CD14-positive monocyte (primary cell): Measurements from ENCODE around the gene IRX3. TPM values are rescaled to one million over a fixed set of nuclear protein-coding genes. Genes with fewer than 3 reads are reported as not detected.
A peak's percentile ranks its signal among the peaks of the same experiment; 100 is the strongest.

Experiments used
- DNase-seq, 3 donors: peaks; one replicate each; pipeline ENCODE4 v3.0.0-alpha.2; 2011 to 2022
- H2AFZ ChIP-seq: 2 replicates; pipeline ENCODE4 v1.6.0; 2012; ENCODE audit warnings: mild to moderate bottlenecking, low read depth, low read length, inconsistent platforms; ENCODE audit not compliant: insufficient read depth, poor library complexity, severe bottlenecking
- H3K27ac ChIP-seq, 2 donors: 1 replicate in 1 of 2; 2 replicates in 1 of 2; pipeline ENCODE4 v1.5.1; 2012 to 2013; ENCODE audit warnings: low read length in 2 of 2, control low read depth in 1 of 2, inconsistent platforms in 1 of 2, low read depth in 1 of 2, mild to moderate bottlenecking in 1 of 2
- H3K27me3 ChIP-seq, 2 donors: one replicate each; pipeline versions ENCODE4 v1.6.0 to v1.6.1; 2011 to 2013; ENCODE audit warnings: low read length in 2 of 2; ENCODE audit not compliant: control insufficient read depth in 2 of 2, insufficient read depth in 2 of 2
- H3K36me3 ChIP-seq, 2 donors: replicated peaks in 1 of 2; 1 replicate in 1 of 2; 2 replicates in 1 of 2; pipeline versions ENCODE4 v1.5.1 to v1.6.1; 2012 to 2013; ENCODE audit warnings: low read length in 2 of 2, control low read depth in 1 of 2, inconsistent platforms in 1 of 2, mild to moderate bottlenecking in 1 of 2; ENCODE audit not compliant: insufficient read depth in 2 of 2, control insufficient read depth in 1 of 2
- H3K4me1 ChIP-seq, 2 donors: 1 replicate in 1 of 2; 2 replicates in 1 of 2; pipeline versions ENCODE4 v1.5.1 to v1.6.1; 2012 to 2013; ENCODE audit warnings: low read length in 2 of 2, control low read depth in 1 of 2, inconsistent platforms in 1 of 2, mild to moderate bottlenecking in 1 of 2, moderate library complexity in 1 of 2; ENCODE audit not compliant: insufficient read depth in 2 of 2, control insufficient read depth in 1 of 2
- H3K4me2 ChIP-seq: replicated peaks from 2 replicates; pipeline ENCODE3; 2012; ENCODE audit warnings: low read length, moderate library complexity, mild to moderate bottlenecking; ENCODE audit not compliant: poor library complexity, severe bottlenecking; ENCODE audit errors: extremely low read depth
- H3K4me3 ChIP-seq, 3 experiments: fragments of 200-600 bp in 1 of 3; sonication (generic) in 1 of 3; replicated peaks in 1 of 3; 1 replicate in 2 of 3; 2 replicates in 1 of 3; pipeline ENCODE4 v1.5.1; 2011 to 2013; ENCODE audit warnings: low read length in 3 of 3, mild to moderate bottlenecking in 3 of 3, control low read depth in 2 of 3, low read depth in 2 of 3, inconsistent platforms in 1 of 3, moderate library complexity in 1 of 3
- H3K79me2 ChIP-seq: 2 replicates; pipeline ENCODE4 v1.6.0; 2012; ENCODE audit warnings: mild to moderate bottlenecking, control low read depth, inconsistent platforms, low read length, moderate library complexity; ENCODE audit not compliant: insufficient read depth
- H3K9ac ChIP-seq: 2 replicates; pipeline ENCODE4 v1.6.0; 2017; ENCODE audit warnings: low read length, mild to moderate bottlenecking; ENCODE audit not compliant: insufficient read depth, poor library complexity, severe bottlenecking
- H3K9me3 ChIP-seq, 2 donors: replicated peaks in 1 of 2; 1 replicate in 1 of 2; 2 replicates in 1 of 2; pipeline versions ENCODE4 v1.5.1 to v1.6.1; 2012 to 2013; ENCODE audit warnings: low read length in 2 of 2, control low read depth in 1 of 2; ENCODE audit not compliant: control insufficient read depth in 1 of 2, insufficient read depth in 1 of 2
- H4K20me1 ChIP-seq: 2 replicates; pipeline ENCODE4 v1.6.0; 2012; ENCODE audit warnings: mild to moderate bottlenecking, low read length, control low read depth, moderate library complexity; ENCODE audit not compliant: insufficient read depth
- H3K27ac Mint-ChIP-seq, 7 donors: one replicate each; pipeline ENCODE4 v1.8.0; 2020; ENCODE audit warnings: mild to moderate bottlenecking in 7 of 7, mixed read lengths in 7 of 7, moderate library complexity in 6 of 7, inconsistent platforms in 2 of 7
- H3K27me3 Mint-ChIP-seq, 3 donors: one replicate each; pipeline ENCODE4 v1.8.0; 2021 to 2022; ENCODE audit warnings: low read depth in 3 of 3, mild to moderate bottlenecking in 3 of 3, mixed read lengths in 3 of 3, moderate library complexity in 3 of 3, inconsistent platforms in 1 of 3
- H3K36me3 Mint-ChIP-seq, 2 donors: one replicate each; pipeline ENCODE4 v1.8.0; 2020; ENCODE audit warnings: mixed read lengths in 2 of 2, inconsistent platforms in 1 of 2, mild to moderate bottlenecking in 1 of 2
- H3K4me1 Mint-ChIP-seq: one replicate; pipeline ENCODE4 v1.8.0; 2020; ENCODE audit warnings: mild to moderate bottlenecking, mixed read lengths
- H3K4me3 Mint-ChIP-seq, 2 donors: one replicate each; pipeline ENCODE4 v1.8.0; 2020; ENCODE audit warnings: mild to moderate bottlenecking in 2 of 2, mixed read lengths in 2 of 2, moderate library complexity in 1 of 2
- H3K9me3 Mint-ChIP-seq, 7 donors: one replicate each; pipeline ENCODE4 v1.8.0; 2020 to 2022; ENCODE audit warnings: mixed read lengths in 7 of 7, mild to moderate bottlenecking in 6 of 7, moderate library complexity in 6 of 7, inconsistent platforms in 2 of 7
- CTCF ChIP-seq: fragments of 200-600 bp; IDR thresholded peaks from one replicate; pipeline ENCODE4 v1.8.0; 2022; ENCODE audit warnings: antibody characterized with exemption, mild to moderate bottlenecking
- WGBS: methylation state at CpG from one replicate; pipeline ENCODE4 v1.1.5; 2013; ENCODE audit warnings: missing lambda C conversion rate; ENCODE audit not compliant: insufficient coverage; 5-methylcytosine and 5-hydroxymethylcytosine counted together
- intact Hi-C, 2 donors: fragments of 100-400 bp; cut with micrococcal nuclease; formaldehyde crosslinking; loops; one replicate each; pipeline versions ENCODE4 v1.15.0 to v1.15.1; 2023
- polyA minus RNA-seq: library from RNA; depleted of rRNA, polyadenylated mRNA; stranded (reverse); fragments of >200 nt; gene quantifications from 2 replicates; pipeline ENCODE4 v1.2.3, GENCODE V29; 2012
- polyA plus RNA-seq, 3 donors: library from polyadenylated mRNA; depleted of rRNA in 1 of 3; unstranded in 2 of 3; stranded (reverse) in 1 of 3; fragments of 300-500 nt in 2 of 3; fragments of >200 nt in 1 of 3; fragmentation: Illumina TruSeq in 2 of 3; gene quantifications; 1 replicate in 2 of 3; 2 replicates in 1 of 3; pipeline ENCODE4 v1.2.3, GENCODE V29; 2012 to 2021
- total RNA-seq, 12 experiments: library from RNA in 1 of 12; stranded (reverse) in 1 of 12; fragments of 120-200 nt in 1 of 12; gene quantifications; one replicate each; pipeline ENCODE4 v1.2.4 and lab custom pipeline; 2013 to 2026; ENCODE audit warnings: mixed read lengths in 6 of 12, inconsistent platforms in 1 of 12

IRX3 gene
- total RNA-seq (2013): 0.02 TPM
- polyA plus RNA-seq (not detected), polyA minus RNA-seq (0.14 TPM in 1 of 2 replicates, not detected in the other), total RNA-seq (lab: John Stamatoyannopoulos, UW) (0 to 1.6 (median 0.06) reads per million in 11 experiments)

- no peaks in the 10 kb centered on the region for H3K79me2 ChIP-seq
Measured at GRCh38 chr16:54286366-54287130, at the start of gene IRX3. Gene IRX3, minus strand, starts transcription at chr16:54286787. Its CDS starts 737 bp downstream, at chr16:54286050.

GRCh38 chr16:54335230-54335629 is 48.6 kb upstream of the IRX3 start:
- Mint-ChIP-seq H3K36me3 (no peaks in the 10 kb centered on the region), H3K27me3 (peaks cover 31 to 42% (median 35%) of the 10 kb centered on the region in 3 donors), H3K4me3 (no peak overlapping the region), H3K9me3 (no peaks in the 10 kb centered on the region), H3K4me1 (no peaks in the 10 kb centered on the region), H3K27ac (no peak overlapping the region)
- no peak for DNase-seq
- H3K9ac ChIP-seq: no peak overlapping the region
- no peak for TF ChIP-seq CTCF
- H3K27me3 ChIP-seq: peaks cover 0 to 5% of the 10 kb centered on the region in 2 donors
- WGBS: no CpG with 5 or more reads among the region's 3 CpGs
- H3K4me1 ChIP-seq: no peaks in the 10 kb centered on the region
- H3K4me3 ChIP-seq: no peak overlapping the region
- H3K79me2 ChIP-seq: no peaks in the 10 kb centered on the region
- no peak overlapping the region for H3K27ac ChIP-seq
- no peaks in the 10 kb centered on the region for H4K20me1 ChIP-seq
- intact Hi-C loops: no loop called here
- no peak overlapping the region for H2AFZ ChIP-seq
- no peaks in the 10 kb centered on the region for H3K9me3 ChIP-seq
- no peak overlapping the region for H3K4me2 ChIP-seq
- no peaks in the 10 kb centered on the region for H3K36me3 ChIP-seq

More at GRCh38 chr16:54286366-54287130, at the start of gene IRX3:
- no peak for TF ChIP-seq CTCF
- peak within 1 kb of the TSS; percentile 76 to 94 for H3K4me3 Mint-ChIP-seq
- H3K27ac ChIP-seq: no peak within 1 kb of the TSS
- peaks cover 0 to 28% of the 10 kb centered on the region in 2 donors for H3K9me3 ChIP-seq
- no peak within 1 kb of the TSS for H2AFZ ChIP-seq
- H3K27me3 Mint-ChIP-seq: peaks cover 83 to 96% (median 90%) of the 10 kb centered on the region in 3 donors
- H3K36me3 Mint-ChIP-seq: peaks cover 0 to 12% of the 10 kb centered on the region in 2 donors
- no peaks in the 10 kb centered on the region for H3K36me3 ChIP-seq
- H4K20me1 ChIP-seq: no peaks in the 10 kb centered on the region
- peaks cover 0 to 38% (median 10%) of the 10 kb centered on the region in 7 donors for H3K9me3 Mint-ChIP-seq
- peaks cover 34% of the 10 kb centered on the region for H3K4me1 Mint-ChIP-seq
- no peak within 1 kb of the TSS for H3K9ac ChIP-seq
- H3K4me2 ChIP-seq: peak within 1 kb of the TSS; percentile 49
- H3K27ac Mint-ChIP-seq: no peak within 1 kb of the TSS
- peaks cover 59 to 90% of the 10 kb centered on the region in 2 donors for H3K27me3 ChIP-seq
- 1% methylated on average over 56 of the region's 67 CpGs for WGBS
- peaks cover 18 to 23% of the 10 kb centered on the region in 2 donors for H3K4me1 ChIP-seq
- H3K4me3 ChIP-seq: peak within 1 kb of the TSS in 2 of 3 experiments; percentile 20 to 52
- no peak for DNase-seq
- intact Hi-C loops: no loop called here
